ENCODE measurements around the gene UCK2. TPM values are rescaled to one million over a fixed set of nuclear protein-coding genes. Genes with fewer than 3 reads are reported as not detected.

Gene UCK2
- total and polyA plus RNA-seq, 12 donors: 6.7 to 36.4 (median 11.3) TPM

- H3K4me3 ChIP-seq: no peak overlapping the region
- no peaks in the 10 kb centered on the region for H3K9me3 ChIP-seq
- 61 to 63% methylated on average over 22 of the region's 22 CpGs for WGBS, 2 donors
- DNase-seq: no peak
- H3K36me3 ChIP-seq: peaks cover 0 to 23% (median 0%) of the 10 kb centered on the region in 9 donors
- ATAC-seq: peak in 1 of 8 donors; percentile 22
- H3K27ac ChIP-seq: peak overlapping the region in 2 of 10 donors; percentile 40 to 61
- H3K27me3 ChIP-seq: no peaks in the 10 kb centered on the region
- intact Hi-C loops (cut with DNase I): loop anchor here in 2 of 10 donors (5.0 to 10.0 kb wide), 2 partner anchors 66 to 73 kb away; partner anchors contain the start of gene UCK2 (in 1 of the 2)
- peaks cover 13 to 62% (median 47%) of the 10 kb centered on the region in 9 donors for H3K4me1 ChIP-seq
- TF ChIP-seq, protein P1, sequence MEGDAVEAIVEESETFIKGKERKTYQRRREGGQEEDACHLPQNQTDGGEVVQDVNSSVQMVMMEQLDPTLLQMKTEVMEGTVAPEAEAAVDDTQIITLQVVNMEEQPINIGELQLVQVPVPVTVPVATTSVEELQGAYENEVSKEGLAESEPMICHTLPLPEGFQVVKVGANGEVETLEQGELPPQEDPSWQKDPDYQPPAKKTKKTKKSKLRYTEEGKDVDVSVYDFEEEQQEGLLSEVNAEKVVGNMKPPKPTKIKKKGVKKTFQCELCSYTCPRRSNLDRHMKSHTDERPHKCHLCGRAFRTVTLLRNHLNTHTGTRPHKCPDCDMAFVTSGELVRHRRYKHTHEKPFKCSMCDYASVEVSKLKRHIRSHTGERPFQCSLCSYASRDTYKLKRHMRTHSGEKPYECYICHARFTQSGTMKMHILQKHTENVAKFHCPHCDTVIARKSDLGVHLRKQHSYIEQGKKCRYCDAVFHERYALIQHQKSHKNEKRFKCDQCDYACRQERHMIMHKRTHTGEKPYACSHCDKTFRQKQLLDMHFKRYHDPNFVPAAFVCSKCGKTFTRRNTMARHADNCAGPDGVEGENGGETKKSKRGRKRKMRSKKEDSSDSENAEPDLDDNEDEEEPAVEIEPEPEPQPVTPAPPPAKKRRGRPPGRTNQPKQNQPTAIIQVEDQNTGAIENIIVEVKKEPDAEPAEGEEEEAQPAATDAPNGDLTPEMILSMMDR (IDR thresholded peaks at IDR 0.05): no peak
Observed at GRCh38 chr1:165900576-165901380, 73.4 kb downstream of the UCK2 start.

DNA sequence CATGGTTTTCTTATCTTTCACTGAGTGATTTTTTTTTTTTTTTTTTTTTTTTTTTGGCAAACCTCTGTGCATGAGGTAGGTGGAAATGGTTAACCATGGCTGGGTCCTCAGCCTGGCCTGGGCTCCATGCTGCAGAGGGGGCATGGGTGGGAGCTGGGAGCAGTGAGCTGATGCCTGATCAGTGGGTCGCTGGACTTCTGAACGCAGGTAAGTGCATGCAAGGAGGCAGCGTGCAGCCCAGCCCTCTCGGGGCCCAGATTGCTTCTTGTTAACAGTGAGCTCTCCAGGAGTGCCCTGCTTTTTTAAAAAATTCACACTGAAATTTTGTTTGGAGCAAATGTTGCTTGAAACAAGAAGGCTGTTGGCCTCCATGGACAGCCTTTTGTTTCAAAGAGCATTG is 75.2 kb downstream of the UCK2 start:
- WGBS, 2 donors: 96% methylated on average over 4 of the region's 4 CpGs
- Histone ChIP-seq H3K27me3 (no peaks in the 10 kb centered on the region), H3K4me1 (peaks cover 3 to 45% (median 31%) of the 10 kb centered on the region in 9 donors), H3K4me3 (no peak overlapping the region), H3K27ac (no peak overlapping the region), H3K36me3 (peaks cover 0 to 30% (median 0%) of the 10 kb centered on the region in 9 donors), H3K9me3 (no peaks in the 10 kb centered on the region)
- intact Hi-C loops (cut with DNase I): loop anchor here in 2 of 10 donors (5.0 to 10.0 kb wide), 2 partner anchors 68 to 75 kb away; partner anchors contain the start of gene UCK2 (in 1 of the 2)
- ATAC-seq: no peak
- TF ChIP-seq, protein P1 (IDR thresholded peaks at IDR 0.05): no peak
- DNase-seq: no peak

- TF ChIP-seq, protein P1 (IDR thresholded peaks at IDR 0.05): no peak
- Histone ChIP-seq H3K27me3 (no peaks in the 10 kb centered on the region), H3K27ac (peak overlapping the region in 1 of 10 donors; percentile 53), H3K4me1 (peaks cover 3 to 34% (median 20%) of the 10 kb centered on the region in 9 donors), H3K9me3 (no peaks in the 10 kb centered on the region), H3K36me3 (peaks cover 0 to 41% (median 3%) of the 10 kb centered on the region in 9 donors), H3K4me3 (no peak overlapping the region)
- ATAC-seq (peak in 1 of 8 donors; percentile 25), DNase-seq (no peak)
- WGBS, 2 donors: 79 to 92% methylated on average over 1 of the region's 1 CpG
- intact Hi-C loops (cut with DNase I): loop anchor here in 2 of 10 donors (5.0 to 10.0 kb wide), 2 partner anchors 69 to 76 kb away; partner anchors contain the start of gene UCK2 (in 1 of the 2)
Observed at GRCh38 chr1:165903672-165904071, 76.3 kb downstream of the UCK2 start.

DNA sequence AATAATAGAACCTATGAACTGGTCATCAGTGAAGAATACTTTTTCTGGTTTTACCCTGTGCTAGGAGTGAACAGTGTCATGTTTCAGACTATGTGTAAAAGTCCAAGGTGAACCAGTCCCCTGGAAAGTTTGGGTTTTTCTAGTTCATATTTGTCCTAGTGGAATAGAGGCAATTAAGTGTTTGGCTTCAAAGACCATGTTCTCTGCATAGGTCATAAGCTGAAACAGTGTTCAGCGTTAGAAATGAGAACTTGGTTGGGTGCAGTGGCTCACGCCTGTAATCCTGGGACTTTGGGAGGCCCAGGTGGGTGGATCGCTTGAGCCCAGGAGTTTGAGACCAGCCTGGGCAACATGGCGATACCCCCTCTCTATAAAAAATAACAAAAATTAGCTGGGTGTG is 77.5 kb downstream of the UCK2 start:
- Histone ChIP-seq H3K4me1 (peaks cover 0 to 22% (median 7%) of the 10 kb centered on the region in 9 donors), H3K9me3 (no peaks in the 10 kb centered on the region), H3K36me3 (peaks cover 0 to 54% (median 4%) of the 10 kb centered on the region in 9 donors), H3K27ac (no peak overlapping the region), H3K4me3 (no peak overlapping the region), H3K27me3 (no peaks in the 10 kb centered on the region)
- ATAC-seq (no peak), DNase-seq (no peak)
- intact Hi-C loops (cut with DNase I): loop anchor here in 3 of 10 donors (5.0 to 10.0 kb wide), 4 partner anchors 70 to 298 kb away; partner anchors contain the start of gene UCK2 (in 1 of the 3)
- 99% methylated on average over 4 of the region's 4 CpGs for WGBS, 2 donors
- TF ChIP-seq, protein P1 (IDR thresholded peaks at IDR 0.05): no peak

Measured in heart right ventricle (tissue), 16 donors.